Fibroblast of skin of right quadriceps (primary cell): ENCODE data around the gene CD40LG.

ENCODE experiments used
- DNase-seq: peaks from one replicate; pipeline ENCODE4 v3.0.0-alpha.2; 2013

Gene CD40LG

DNA sequence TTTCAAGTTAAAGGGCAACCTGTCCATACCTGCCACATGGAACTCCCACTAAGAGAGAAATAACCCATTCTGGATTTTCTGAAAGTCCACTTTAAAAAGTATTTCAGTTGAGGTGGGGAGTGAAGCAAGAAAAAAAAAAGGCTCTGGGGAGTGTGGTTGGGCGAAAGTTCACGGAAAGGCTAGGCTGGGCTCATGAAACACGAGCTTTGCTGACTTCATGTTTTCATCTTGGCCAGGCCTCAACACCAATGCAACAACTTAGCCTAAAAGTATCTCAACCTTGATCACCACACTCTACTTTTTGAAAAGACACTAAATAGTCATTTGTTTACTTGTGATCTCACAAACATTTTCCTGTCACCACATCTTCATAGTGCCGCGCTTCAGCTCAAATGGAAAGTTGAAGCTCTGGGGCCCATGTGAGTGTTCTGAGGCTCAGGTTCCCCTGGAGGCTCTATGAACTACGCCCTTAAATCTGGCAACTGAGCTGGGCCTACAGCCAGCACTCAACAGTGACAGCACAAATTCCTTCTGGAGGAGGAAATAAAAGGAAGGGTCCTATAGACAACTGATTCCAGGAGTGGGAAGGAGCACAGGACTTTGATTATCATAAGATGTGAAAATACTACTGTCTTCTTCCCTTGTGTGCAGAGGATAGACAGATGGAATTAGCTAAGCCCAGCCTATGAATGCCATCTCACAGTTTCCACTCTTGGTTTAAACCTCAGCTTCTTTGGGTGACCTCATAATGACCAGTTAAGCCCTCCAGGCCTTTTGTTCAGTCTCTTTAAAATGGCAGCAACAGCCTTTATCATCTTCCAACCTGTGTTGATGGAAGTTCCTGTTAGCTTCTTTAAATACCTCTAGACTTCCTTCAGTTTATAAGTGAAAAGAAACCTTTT is 5.1 kb downstream of the CD40LG start:
- no peak for DNase-seq

DNA sequence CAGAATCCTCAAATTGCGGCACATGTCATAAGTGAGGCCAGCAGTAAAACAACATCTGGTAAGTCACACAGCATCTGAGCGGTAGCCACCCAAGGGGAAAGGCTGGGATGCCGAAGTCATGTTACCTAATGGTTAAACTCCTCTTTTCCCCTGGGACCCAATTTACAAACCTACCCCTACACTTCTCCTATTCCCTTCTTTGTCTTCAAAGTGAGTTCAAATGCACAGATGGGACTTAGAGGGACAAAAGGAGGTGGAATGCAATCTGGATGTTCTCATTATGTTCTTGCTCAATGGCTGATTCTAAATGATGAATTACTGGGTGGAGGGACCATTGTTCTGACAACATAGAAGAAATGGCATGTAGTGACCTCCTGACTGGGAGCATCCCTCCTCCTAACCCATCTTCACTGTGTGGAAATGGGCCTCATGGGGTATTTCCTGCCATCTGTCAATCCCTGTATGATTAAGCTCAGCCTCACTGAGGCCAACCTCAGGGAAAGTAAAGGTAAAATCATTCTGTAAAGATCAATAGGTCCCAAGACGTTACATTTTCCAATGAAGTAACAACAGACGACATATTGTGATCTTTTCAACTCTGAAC is 8.5 kb downstream of the CD40LG start:
- DNase-seq: no peak

DNA sequence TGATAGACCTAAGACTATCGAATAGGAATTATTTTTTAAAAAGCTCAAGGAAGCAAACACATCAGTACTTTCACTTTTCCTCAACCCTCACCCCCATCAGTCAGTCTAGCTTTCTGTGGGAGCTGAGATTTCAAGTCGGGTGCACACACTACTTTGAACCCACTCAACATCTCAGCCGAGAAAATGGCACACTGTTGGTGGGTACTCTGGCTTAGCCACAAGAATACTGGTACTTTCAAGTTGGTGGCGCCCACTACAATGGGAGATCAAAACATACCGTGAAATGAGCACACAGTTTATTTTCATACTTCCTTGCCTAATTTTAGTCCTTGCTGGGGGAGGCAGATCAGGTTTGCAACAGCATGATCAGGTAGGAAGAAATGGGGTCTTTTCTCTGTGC is 10.2 kb downstream of the CD40LG start:
- DNase-seq: no peak

DNA sequence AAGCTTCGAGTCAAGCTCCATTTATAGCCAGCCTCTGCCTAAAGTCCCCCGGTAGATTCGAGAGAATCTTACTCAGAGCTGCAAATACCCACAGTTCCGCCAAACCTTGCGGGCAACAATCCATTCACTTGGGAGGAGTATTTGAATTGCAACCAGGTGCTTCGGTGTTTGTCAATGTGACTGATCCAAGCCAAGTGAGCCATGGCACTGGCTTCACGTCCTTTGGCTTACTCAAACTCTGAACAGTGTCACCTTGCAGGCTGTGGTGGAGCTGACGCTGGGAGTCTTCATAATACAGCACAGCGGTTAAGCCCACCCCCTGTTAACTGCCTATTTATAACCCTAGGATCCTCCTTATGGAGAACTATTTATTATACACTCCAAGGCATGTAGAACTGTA is 11.2 kb downstream of the CD40LG start:
- DNase-seq: no peak

DNA sequence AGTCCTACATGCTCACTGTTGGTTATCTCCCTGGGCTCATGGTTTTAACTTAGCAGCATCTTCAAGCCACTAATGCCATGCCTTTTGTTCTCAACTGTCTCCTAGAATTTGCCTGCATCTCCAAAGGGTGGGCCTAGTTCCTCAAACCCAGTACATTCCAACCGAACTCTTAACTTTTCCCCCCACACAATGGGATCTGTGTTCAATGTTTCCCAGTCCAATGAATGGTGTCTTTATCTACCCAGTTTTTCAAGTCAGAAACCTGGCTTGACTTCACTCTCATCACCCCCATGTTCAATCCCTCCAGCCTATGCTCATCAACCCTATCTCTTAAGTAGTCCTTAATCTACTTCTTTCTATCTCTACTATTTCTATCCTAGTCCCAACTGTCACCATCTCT is 12.9 kb downstream of the CD40LG start:
- DNase-seq: no peak

DNA sequence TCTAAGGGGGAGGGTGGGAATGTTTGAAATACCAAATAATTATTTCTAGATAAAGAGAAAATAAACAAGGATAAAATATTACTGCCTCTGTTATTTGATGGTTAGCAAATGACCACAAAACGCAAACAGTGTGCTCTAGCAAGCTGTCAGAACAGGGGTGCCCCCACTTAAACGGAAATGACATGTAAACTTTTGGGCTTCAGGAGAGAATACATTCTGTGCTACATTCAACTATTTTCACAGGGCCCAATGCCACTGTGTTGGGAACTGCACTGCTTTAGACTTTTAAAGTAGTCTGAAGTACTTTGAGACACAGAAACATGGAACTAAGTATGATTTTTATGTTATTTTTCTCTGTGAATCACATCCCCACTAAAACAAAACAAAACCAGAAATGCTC is 14.1 kb downstream of the CD40LG start:
- no peak for DNase-seq

DNA sequence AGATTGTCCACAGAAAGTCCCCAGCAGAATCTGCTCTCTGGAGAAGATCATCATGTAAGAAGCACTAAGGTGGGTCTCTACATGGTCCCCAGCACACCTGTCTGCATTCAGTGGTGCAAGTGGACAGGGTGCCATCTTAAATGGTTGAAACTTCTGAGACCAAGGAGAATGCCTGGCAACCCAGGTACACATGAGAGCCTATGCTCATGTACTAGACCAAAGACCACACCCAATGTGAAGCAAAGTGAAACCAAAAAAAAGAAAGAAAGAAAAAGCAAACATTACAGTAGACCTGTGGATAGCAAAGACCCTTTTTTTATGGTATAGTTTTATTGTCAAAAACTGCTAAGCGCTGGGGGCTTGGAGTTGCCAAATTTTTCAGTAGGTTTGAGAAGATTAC is 15.0 kb downstream of the CD40LG start:
- DNase-seq: no peak

DNA sequence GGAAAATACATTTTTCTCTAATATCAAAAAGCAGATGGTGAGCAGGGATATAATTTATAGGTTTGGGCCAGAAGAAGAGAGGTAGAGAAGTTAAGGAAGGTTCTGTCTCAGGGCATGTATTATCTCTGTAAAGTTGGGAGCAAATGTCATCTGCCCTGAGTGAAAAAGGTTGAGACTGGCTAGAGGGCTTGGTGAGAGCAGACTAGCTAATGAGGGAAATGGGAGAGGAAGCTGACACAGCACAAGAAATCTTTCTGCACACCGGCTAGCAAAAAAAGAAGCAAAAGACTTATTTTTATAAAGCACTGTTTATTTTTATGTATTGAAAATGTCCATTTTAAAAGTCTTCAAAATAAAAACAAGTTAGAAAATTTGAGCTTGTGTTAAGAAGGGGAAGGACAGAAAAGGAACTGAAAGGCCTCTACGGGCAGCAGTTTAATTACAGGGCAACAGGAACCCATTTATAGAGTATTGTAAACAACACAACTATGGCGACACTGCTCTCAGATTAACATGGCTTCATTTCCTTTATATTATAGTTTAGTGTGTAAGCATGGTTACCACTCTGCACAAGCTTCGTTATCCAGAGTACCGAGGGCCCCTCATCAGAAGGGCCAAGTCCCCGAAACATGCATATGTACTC is 17.4 kb downstream of the CD40LG start:
- no peak for DNase-seq

DNA sequence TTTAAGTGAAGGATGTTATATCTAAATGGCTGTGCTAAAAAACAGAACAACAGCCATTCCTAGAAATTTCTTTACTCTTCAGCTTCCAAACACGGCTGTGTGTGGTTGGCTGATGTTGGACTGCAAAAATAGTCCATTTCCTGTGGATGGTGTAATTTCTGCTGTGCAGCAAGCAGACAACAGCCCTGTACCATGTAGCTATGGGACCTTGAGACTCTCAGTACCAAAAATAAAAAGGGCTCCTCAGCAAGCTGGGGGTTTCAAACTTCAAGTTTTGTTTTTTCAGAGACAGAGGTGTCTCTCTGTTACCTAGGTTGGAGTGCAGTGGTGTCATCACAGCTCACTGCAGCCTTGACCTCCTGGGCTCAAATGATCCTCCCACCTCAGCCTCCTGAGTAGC is 18.1 kb downstream of the CD40LG start:
- no peak for DNase-seq

DNA sequence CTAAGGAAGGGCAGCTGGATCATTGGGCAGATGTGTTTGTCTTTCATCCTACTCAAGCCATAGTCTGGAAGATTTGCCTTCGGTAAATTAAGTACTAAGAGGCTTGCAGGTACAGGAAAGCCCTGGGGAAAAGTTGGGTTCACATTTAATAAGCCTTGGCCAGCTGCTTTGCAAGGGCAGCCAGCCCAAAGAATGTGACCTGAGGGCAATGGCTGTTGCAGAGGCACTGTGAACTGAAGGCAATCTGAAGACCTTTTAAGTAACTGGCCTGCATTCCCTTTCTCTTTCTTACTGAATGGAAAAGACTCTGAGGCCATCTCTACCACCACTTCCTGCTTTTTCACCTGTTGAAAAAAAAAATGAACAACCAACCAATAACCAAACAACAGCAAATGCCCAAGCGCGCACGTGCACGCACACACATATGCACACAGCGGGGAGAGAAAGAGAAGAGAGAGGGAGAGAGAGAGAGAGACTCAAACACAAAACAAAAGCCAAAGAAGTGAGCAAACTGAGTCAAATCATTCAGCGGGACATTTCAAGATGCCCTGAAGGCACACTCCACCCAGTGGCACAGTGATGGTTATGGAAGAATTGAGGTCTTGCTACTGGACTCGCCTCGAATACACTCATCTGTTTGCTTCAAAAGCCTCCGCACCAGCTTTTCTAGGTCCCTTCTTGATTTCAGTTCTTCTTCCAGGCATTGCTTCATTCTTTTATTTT is 19.6 kb downstream of the CD40LG start:
- DNase-seq: no peak

DNA sequence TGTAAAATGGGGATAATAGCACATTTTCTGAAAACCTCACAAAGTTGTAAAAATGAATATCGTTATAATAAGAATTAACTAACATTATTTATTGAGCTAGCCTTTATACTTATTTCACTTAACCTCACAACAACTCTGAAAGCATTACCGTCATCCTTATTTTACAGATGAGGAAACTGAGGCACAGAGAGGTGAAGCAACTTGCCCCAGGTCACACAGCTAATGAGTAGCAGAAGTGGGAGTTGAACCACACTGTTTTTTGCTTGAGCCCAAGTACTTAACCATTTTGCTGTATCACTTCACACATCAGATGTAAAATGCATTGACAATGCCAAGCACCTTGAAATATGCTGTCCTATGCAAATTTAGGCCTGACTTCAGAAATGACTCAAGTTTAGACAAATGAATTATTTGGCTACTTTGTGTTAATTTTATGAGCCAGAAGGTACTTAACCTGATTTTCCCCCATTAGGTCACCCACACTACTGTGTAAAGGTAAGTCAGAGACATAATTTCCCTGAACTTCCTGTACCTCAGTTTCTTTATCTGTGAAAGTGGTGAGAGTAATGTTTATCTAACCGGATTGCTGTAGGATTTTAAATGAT is 23.1 kb downstream of the CD40LG start:
- no peak for DNase-seq

DNA sequence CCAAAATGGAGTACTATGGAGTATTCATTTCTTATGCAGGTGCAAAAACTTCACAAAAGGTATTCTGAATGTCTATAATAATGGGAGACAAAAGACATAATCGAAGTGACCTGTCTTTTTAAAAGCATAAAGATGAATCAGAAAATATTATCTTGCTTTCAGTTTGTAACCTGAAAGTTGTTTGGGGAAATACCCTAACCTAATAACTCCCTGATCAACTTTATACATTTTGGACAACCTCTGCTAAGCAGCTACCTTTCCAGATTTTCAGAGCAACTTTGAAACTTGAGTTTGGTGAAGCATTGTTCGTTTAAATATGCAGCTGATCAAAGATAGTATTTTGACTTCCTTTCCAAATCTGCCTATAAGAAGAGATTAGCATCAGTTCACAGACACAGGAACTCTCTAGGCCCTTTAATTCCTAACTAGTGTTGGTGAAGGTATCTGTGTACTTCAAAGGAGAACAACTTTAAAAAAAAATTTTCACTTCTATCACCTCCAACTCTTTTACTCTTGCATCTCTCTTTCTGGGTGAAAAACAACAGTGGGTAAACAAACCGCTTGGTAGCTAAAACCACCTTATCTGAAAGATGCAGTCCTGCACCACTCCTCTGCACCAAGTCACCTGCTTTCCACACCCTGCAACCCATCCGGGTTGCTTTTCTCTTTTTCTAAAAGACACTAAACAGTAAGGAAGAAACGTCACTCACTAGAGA is 26.5 kb downstream of the CD40LG start:
- no peak for DNase-seq

DNA sequence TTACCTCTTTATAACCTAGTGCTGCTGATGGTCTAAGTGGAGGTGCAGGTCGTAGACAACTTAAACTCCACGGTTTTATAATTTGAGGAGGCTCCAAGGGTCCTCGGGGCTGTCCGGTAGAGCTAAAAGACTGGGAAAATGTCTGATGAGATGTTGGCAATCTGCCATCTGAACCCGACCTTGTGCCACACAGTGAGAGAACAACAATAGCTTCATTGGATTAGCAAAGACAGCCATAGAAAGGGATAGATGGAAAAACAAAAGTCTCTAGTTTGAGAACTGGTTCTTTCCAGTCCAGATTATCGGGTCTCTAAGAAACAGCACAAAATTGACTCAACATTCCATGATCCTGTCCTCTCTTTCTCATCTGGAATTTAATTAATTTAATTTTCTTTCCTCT is 31.6 kb downstream of the CD40LG start:
- DNase-seq: no peak

DNA sequence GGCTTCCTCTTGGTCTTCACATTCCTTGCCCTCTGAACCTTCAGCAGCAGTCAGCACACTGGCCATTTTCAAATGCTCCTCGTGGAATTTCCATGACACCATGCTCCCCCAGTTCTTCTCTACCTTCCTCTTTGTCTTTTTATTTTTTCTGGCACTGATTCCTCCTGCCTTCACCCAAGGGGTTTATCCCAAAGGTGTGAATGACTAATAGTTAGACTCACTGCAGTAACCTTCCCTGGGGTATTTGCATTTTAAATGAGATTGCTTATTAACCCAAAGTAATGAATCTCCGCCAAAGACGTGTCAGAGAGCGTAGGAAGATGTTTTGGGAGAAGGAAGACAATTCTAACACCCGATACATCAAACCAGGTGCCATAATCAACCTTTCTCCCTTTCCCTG is 36.2 kb downstream of the CD40LG start:
- DNase-seq: no peak

DNA sequence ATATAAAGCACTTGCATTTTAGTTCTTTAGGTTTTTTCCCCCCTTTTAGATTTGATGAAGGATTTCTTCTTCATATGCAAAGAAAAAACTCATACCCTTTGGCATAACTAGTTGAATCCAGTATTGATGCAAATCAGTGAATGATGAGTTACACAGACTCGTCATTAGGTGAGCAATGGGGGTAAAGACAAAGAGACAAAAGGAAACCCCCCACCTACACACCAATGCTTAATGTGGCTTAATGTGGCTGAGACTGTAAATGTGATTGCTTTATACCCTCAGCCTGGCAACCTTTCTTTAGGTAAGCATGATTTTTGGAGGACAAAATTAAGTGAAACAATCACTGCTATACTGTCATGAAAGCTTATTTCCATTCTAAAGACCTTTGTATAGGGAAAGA is 39.5 kb downstream of the CD40LG start:
- DNase-seq: no peak

DNA sequence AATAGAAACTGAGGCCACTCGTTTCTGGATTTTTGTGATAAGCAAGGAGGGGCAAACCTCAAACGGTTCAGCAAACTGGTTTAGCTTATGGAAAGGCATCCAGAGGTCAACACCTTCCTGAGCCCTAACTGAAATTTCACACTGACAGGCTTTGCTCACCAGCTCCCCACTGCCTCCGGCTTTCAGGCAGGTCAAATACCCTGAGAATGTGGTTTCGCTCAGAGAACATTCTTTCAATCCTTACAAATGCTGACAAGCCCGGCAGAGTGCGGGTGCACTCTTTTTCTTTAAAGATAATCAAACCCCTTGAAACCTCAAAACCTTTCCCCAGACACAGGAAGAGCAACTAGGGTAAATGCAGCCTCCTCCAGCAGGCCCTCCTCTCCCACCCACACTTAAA is 41.5 kb downstream of the CD40LG start:
- DNase-seq: peak; percentile 10

DNA sequence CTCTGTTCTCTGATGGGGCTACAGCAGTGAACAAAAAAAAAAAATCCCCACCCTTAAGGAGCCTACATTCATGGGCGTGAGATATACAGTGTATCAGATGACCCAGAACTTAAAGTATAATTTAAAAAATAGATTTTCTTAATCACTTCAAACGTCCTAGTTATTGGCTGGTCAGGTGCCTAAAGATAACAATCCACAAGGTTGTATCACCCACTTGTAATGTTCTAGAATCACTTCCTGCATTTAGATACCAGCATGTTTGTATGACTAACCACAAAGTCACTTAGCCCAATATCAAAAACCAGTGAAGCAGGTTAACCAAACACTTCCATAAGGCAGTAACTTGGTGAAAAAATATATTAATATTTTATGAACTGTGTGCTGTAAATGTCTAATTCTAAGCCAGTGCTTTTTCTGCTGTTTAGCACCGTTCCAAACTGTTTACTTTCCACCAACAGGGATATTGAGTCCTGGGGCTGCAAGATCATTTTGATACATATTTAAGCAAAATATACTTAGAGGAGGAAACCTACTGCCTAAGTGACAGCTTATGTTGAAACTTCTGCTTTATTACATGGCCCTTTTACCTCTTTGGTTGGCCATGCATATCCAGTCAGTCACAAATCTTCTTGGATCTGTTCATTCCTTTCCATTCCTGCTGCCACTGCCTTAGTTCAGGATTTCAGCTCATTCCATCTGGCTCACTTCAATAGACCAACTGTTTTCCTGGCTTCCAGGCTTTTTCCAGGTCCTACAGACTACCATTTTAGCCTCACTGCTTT is 43.3 kb downstream of the CD40LG start:
- no peak for DNase-seq

DNA sequence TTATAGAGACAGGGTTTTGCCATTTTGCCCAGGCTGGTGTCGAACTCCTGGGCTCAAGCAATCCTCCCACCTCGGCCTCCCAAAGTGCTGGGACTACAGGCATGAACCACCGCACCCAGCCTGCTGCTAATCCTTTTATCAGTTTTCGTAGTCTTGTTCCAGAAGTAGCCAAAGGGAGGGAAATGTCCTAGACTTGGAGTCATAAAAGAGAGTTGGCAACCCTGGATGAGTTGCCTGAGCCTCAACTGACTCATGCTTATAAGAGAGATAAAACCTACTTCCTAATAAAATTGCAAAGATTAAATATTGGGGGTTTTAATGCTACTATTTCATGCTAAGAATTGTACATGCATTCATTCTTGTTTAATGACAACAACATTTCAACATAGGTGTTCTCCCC is 44.3 kb downstream of the CD40LG start:
- no peak for DNase-seq

DNA sequence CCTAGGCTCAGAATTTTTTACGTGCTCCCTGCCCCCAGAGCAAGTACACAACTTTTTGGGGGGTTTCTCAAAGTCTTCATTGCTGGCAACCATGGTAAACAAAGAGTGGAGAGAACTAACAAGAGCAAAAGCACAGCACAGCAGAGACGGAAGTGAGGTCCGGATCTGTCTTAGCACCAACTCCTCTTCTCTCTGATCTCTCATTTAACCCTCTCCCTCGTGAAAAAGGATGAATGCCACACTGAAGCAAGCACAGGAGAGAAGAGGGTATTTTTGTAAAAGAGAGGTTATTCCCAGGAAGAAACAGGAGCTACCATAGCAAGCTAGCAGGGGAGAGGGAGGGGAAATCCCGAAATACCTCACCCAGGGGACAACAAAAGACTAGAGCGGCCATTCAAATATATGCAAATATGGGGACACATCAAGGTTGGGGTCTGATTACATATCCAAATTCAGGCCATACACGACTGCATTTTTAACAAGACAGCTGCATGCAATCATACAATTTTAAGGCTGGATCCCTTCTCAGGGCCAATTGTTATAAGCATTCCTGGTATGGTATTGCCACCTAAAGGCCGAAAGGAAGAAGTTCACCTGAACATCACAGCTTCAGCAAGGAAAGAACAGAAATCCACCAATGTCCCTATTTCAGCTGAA is 46.6 kb downstream of the CD40LG start:
- peak; percentile 49 for DNase-seq

DNA sequence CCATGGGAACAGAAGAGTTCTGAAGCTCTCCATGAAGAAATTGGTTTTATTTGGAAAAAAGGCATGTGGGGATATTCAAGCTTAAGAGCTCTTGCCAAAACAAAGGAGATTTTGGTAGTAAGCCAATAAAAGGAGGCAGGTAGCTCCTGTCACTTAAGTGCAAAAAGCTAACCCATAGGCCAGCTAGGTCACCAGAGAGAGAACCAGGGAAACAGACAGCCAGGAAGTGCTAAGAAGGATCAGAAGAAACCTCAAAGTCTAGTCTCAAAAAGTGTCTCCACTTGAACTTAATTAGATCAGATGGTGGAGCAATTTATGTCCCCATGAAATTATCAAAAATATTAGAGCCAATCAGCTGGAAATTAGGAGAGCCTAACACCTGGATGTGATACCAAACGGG is 49.2 kb downstream of the CD40LG start:
- DNase-seq: no peak

DNA sequence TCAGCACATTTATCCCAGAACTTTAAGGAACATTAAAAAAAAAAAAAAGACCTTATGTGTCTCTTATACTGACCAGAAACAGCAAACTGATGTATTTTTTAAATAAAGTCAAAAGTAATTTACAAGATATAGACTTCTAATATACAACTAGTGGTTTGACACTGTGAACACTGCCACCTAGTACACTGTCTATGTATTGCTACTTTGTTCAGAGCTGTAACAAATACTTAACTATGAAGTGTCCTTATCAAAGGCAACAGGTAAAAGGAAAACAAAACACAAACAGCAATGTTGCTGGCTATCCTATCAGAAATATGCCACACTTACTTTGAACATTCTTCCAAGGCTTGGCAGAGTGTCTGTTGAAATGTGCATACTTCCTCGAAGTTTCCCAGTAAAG is 60.4 kb downstream of the CD40LG start:
- DNase-seq: no peak
